Astrocyte of the cerebellum (primary cell): Measurements from ENCODE around the gene SLC2A3.
A peak's percentile ranks its signal among the peaks of the same experiment; 100 is the strongest.
"Not testable (repeated sequence)": the region's sequence is repeated elsewhere in the genome, so short reads cannot be mapped to it uniquely, and the experiment has no call there.

Experiments
- DNase-seq: peaks from one replicate; pipeline ENCODE4 v3.0.0-alpha.2; 2011; ENCODE audit warnings: low read depth
- H3K4me3 ChIP-seq: 2 replicates; pipeline ENCODE4 v1.5.1; 2011; ENCODE audit warnings: mild to moderate bottlenecking, low read depth, low read length, moderate library complexity
- in situ Hi-C: cut with HindIII; loops from 2 replicates; pipeline ENCODE4 v1.10.0; 2017; ENCODE audit warnings: low sequenced_read_pairs
- TF ChIP-seq, protein P1 (sequence below): IDR thresholded peaks from 2 replicates; pipeline ENCODE4 v1.5.1; 2012; ENCODE audit warnings: low read length, low read depth, moderate library complexity, mild to moderate bottlenecking; ENCODE audit errors: missing control alignments

The SLC2A3 gene

DNA sequence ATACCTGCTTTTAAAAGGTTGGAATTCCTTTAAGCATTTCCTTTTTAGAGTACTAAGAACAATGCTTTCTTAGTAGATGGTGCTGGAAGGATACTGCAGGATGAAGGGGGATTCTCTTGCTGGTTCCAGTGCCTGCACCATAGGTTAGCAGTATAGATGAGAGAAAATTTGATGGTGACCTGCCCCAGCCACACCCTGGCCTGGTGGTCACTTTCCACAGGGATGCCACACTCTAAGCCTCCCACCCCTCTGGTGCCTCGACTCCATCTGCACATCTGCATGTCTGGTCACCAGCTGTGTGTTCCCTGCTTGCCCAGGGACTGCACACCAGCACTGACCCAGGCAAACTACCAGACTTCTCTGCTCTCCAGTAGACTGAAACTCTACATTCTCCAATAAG, 19.1 kb downstream of the SLC2A3 start:
- in situ Hi-C loops: no loop called here
- TF ChIP-seq, protein P1, sequence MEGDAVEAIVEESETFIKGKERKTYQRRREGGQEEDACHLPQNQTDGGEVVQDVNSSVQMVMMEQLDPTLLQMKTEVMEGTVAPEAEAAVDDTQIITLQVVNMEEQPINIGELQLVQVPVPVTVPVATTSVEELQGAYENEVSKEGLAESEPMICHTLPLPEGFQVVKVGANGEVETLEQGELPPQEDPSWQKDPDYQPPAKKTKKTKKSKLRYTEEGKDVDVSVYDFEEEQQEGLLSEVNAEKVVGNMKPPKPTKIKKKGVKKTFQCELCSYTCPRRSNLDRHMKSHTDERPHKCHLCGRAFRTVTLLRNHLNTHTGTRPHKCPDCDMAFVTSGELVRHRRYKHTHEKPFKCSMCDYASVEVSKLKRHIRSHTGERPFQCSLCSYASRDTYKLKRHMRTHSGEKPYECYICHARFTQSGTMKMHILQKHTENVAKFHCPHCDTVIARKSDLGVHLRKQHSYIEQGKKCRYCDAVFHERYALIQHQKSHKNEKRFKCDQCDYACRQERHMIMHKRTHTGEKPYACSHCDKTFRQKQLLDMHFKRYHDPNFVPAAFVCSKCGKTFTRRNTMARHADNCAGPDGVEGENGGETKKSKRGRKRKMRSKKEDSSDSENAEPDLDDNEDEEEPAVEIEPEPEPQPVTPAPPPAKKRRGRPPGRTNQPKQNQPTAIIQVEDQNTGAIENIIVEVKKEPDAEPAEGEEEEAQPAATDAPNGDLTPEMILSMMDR: no peak

GRCh38 chr12:7915661-7916403, 20.2 kb downstream of the SLC2A3 start:
- no peak for DNase-seq
- TF ChIP-seq, protein P1: no peak
- H3K4me3 ChIP-seq: no peak overlapping the region
- in situ Hi-C loops: no loop called here

More for the DNA sequence above, 19.1 kb downstream of the SLC2A3 start:
- no peak overlapping the region for H3K4me3 ChIP-seq
- no peak for DNase-seq

DNA sequence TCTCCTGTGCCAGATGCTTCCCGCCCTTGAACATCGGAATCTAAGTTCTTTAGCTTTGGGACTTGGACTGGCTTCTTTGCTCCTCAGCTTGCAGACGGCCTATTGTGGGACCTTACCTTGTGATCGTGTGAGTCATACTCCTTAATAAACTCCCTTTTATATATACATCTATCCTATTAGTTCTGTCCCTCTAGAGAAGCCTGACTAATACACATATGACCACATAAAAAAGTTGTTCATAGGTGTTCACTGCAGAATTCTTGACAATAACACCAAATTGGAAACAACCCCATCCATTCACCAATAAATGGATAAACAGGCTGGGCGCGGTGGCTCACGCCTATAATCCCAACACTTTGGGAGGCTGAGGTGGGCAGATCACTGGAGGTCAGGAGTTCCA, 25.9 kb downstream of the SLC2A3 start:
- DNase-seq, in situ Hi-C loops: not testable (repeated sequence)

GRCh38 chr12:7907009-7907408, 29.0 kb downstream of the SLC2A3 start:
- peak; percentile 9 for DNase-seq
- TF ChIP-seq, protein P1: peak; percentile 46
- in situ Hi-C loops: no loop called here
- no peak overlapping the region for H3K4me3 ChIP-seq

More for the DNA sequence above, 25.9 kb downstream of the SLC2A3 start:
- H3K4me3 ChIP-seq: not testable (repeated sequence)

DNA sequence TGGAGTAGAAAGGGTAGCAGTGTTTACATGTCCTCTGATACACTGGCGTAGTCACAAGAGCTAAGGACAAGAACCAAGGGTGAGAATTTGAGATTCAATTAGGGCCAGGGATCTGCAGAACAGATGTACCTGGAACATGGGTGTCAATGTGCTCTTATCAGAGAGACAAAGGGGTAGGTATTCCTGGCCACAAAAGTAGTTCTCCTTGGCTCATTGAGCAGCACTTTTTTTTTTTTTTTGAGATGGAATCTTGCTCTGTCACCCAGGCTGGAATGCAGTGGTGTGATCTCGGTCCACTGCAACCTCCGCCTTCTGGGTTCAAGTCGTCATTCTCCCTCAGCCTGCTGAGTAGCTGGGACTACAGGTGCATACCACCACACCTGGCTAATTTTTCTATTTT, 29.7 kb downstream of the SLC2A3 start:
- H3K4me3 ChIP-seq, DNase-seq, in situ Hi-C loops: not testable (repeated sequence)

DNA sequence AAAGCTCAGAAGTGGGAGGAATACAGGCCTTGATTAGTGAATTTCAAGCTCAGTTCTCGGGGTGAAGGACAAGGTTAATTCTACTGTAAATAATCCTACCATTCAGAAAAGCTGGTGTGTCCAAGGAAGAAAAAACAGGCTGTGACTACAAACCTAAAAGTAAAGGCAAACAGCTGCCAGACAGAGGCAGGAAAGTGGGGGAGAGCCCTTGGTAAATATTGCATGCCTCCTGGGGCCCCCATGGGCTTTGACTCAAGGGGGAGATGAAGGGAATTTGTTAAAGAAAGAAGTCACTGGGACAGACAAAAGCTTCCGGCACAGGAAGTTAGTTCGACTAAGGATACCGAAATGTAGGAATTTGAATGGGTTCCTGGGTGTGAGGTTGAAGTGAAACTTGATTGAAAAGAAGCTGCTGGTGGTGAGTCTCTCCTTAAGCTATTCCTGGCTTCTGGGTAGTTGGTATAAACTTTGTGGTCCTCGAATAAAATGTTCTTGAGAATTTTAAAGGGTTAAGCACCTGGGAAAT, 30.3 kb downstream of the SLC2A3 start:
- in situ Hi-C loops, H3K4me3 ChIP-seq, DNase-seq: not testable (repeated sequence)

DNA sequence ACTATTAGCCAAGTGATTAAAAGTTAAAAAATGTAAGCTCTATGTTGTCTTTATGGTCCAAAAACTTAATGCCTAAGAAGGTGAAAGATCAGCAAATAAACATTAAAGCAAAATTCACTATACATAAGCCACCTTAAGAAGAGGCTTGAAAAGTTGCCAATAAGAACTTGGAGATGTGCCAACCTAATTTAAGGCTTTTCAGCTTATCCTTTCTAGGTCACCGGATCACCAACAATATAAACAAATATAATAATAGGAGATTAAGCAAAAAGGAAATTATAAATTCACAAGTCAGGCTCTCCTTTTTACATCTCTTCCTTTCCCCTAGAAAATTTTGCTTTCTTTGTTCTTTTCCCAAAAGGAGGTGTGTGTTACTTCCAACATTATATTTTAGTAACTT, 30.9 kb downstream of the SLC2A3 start:
- in situ Hi-C loops: no loop called here
- no peak overlapping the region for H3K4me3 ChIP-seq
- TF ChIP-seq, protein P1: no peak
- DNase-seq: peak; percentile 32

DNA sequence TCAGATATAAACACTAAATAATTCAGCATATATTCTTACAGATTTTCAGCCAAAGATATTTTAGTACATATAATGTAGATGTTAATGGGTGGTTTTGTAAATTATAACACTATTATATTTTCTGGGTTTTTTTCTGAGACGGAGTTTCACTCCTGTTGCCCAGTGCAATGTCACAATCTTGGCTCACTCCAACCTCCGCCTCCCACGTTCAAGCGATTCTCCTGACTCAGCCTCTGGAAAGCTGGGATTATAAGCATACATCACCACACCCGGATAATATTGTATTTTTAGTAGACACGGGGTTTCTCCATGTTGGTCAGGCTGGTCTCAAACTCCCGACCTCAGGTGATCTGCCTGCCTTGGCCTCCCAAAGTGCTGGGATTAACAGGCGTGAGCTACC, 33.6 kb downstream of the SLC2A3 start:
- in situ Hi-C loops, H3K4me3 ChIP-seq, DNase-seq: not testable (repeated sequence)

DNA sequence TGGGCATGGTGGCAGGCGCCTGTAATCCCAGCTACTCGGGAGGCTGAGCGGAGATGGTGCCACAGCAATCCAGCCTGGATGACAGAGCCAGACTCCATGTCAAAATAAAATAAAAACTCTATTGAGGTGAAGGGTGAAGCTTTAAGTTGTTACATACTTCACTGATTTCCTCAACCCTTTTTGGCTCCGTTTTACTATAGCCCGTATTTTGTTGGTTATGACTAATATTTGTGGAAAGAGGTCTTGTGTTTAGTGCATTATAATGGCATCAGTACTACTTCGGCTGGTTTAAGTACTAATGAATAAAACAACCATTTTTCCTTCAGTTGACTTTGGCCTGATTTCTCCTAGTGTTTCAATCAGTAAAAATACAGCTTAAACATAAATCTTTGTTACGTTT, 36.2 kb downstream of the SLC2A3 start:
- DNase-seq: peak; percentile 29
- TF ChIP-seq, protein P1: no peak
- H3K4me3 ChIP-seq: no peak overlapping the region
- in situ Hi-C loops: no loop called here

DNA sequence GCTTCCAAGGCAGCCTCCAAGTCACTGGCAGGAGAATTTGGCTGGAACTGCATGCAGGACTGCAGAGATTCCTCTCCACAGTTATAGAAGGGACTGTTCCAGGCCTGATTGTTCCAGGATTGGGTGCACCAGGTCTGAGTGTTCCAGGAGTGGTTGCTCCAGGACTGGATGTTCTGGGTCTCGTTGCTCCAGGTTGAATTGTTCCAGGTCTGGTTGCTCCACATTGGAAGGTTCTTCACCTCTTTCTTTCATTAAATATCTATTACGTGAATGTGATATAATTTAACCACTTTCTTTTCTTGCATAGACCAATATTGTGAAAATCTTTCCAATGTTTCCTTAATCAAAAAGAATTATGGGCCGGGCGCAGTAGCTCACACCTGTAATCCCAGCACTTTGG, 39.3 kb downstream of the SLC2A3 start:
- H3K4me3 ChIP-seq, DNase-seq, in situ Hi-C loops: not testable (repeated sequence)
